Osteocyte (in vitro differentiated cells): Measurements from ENCODE around the gene TLN1. TPM values are rescaled to one million over a fixed set of nuclear protein-coding genes. Genes with fewer than 3 reads are reported as not detected.
A peak's percentile ranks its signal among the peaks of the same experiment; 100 is the strongest.

Source experiments
- DNase-seq: peaks from one replicate; pipeline ENCODE4 v3.0.0; 2021; ENCODE audit warnings: mixed read lengths; ENCODE audit not compliant: unreplicated experiment; ENCODE audit errors: extremely low spot score
- H3K27ac Mint-ChIP-seq: one replicate; pipeline ENCODE4 v1.8.0; 2021; ENCODE audit warnings: mild to moderate bottlenecking, mixed read lengths; ENCODE audit not compliant: unreplicated experiment
- H3K27me3 Mint-ChIP-seq: one replicate; pipeline ENCODE4 v1.8.0; 2021; ENCODE audit warnings: mixed read lengths; ENCODE audit not compliant: unreplicated experiment
- H3K36me3 Mint-ChIP-seq: one replicate; pipeline ENCODE4 v1.8.0; 2021; ENCODE audit warnings: mixed read lengths; ENCODE audit not compliant: unreplicated experiment
- H3K4me1 Mint-ChIP-seq: one replicate; pipeline ENCODE4 v1.8.0; 2021; ENCODE audit warnings: mixed read lengths; ENCODE audit not compliant: unreplicated experiment
- H3K4me3 Mint-ChIP-seq: one replicate; pipeline ENCODE4 v1.8.0; 2021; ENCODE audit warnings: mild to moderate bottlenecking, moderate library complexity, mixed read lengths; ENCODE audit not compliant: unreplicated experiment
- H3K9me3 Mint-ChIP-seq: one replicate; pipeline ENCODE4 v1.8.0; 2021; ENCODE audit warnings: mixed read lengths; ENCODE audit not compliant: unreplicated experiment
- CTCF ChIP-seq: fragments of 200-600 bp; sonication (generic); IDR thresholded peaks from 2 replicates; pipeline ENCODE4 v1.5.0; 2021; ENCODE audit warnings: antibody characterized with exemption, mild to moderate bottlenecking, moderate library complexity
- total RNA-seq: library from RNA; stranded (reverse); gene quantifications from 2 replicates; pipeline ENCODE4 v1.2.1, GENCODE V29; 2021

The TLN1 gene
- total RNA-seq, 1 donor from 2014 or later = 439 TPM

DNA sequence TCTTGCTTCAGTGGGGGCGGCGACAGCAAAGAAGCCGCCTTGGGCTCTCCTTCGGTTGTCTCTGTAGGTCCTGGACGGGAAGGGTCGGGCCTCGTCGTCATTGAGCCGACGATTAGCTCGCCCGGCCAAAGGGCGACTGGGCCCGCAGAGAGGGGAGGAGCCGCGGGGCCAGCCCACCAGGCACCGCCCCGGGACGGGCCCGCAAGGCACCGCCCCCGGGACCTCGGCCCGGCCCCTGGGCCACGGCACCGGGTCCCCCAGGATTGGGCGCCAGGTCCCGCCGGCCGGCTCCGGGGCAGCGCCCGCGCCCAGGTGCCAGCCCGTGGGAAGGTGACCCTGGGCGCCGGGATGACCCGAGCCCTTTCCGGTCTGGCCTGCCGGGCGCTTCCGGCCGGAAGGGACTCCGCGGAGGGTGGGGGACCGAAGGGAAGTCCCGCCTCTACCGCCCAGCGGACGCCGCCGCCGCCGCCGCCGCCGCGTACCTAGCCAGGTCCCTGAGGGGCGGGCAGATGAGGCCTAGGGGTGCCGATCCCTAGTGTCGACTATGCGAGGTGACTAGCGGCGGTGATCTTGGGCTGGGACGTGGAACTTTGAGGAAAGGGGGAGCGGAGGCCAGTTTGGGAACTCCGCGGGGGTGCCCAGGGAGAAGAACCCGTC, 17.0 kb upstream of the TLN1 start, which contains the start of the genes GBA2 and RGP1:
Gene GBA2, minus strand, starts transcription at position 371 of the 657 bp plus-strand sequence. CDS start 524 bp downstream, outside the sequence.
Gene RGP1, plus strand, starts transcription at position 430 of the 657 bp plus-strand sequence. CDS start 469 bp downstream, outside the sequence.
- Mint-ChIP-seq H3K4me1 (peaks cover 47% of the 10 kb centered on the region), H3K27me3 (no peaks in the 10 kb centered on the region), H3K27ac (peak within 1 kb of the TSS; percentile 89), H3K36me3 (peaks cover 33% of the 10 kb centered on the region), H3K4me3 (peak within 1 kb of the TSS; percentile 90), H3K9me3 (no peaks in the 10 kb centered on the region)
- DNase-seq = peak; percentile 90
- no peak for TF ChIP-seq CTCF

GRCh38 chr9:35748242-35748857, 16.4 kb upstream of the TLN1 start:
- H3K4me1 Mint-ChIP-seq = peaks cover 43% of the 10 kb centered on the region
- DNase-seq = no peak

DNA sequence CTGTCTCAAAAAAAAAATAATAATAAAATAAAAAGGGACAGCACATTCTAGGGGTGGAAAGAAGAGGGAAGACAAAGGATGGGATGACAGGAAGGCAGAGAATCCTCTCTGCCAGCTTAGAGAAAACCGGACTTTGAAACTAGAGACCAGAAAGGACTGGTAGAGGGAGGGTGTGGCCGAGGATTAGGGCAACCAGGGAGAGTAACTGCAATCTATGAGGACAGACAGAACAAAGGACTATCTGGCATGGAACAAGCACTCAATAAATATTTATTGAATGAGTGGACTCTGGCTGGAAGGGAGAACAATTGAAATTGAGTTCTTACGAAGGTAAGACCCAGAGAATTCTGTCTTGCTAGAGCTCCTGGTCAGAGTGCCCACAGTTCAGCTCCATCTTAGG, 14.6 kb upstream of the TLN1 start:
- H3K36me3 Mint-ChIP-seq = peaks cover 31% of the 10 kb centered on the region

More at GRCh38 chr9:35748242-35748857, 16.4 kb upstream of the TLN1 start:
- no peak for TF ChIP-seq CTCF
- H3K9me3 Mint-ChIP-seq = no peaks in the 10 kb centered on the region
- H3K27ac Mint-ChIP-seq = peak overlapping the region; percentile 88
- H3K27me3 Mint-ChIP-seq = no peaks in the 10 kb centered on the region
- H3K36me3 Mint-ChIP-seq = peaks cover 33% of the 10 kb centered on the region
- peak overlapping the region; percentile 90 for H3K4me3 Mint-ChIP-seq

GRCh38 chr9:35745569-35745968, 13.6 kb upstream of the TLN1 start:
- H3K36me3 Mint-ChIP-seq = peaks cover 31% of the 10 kb centered on the region
- no peak for DNase-seq
- no peaks in the 10 kb centered on the region for H3K27me3 Mint-ChIP-seq
- H3K4me3 Mint-ChIP-seq = peak overlapping the region; percentile 90
- no peak for TF ChIP-seq CTCF
- peaks cover 41% of the 10 kb centered on the region for H3K4me1 Mint-ChIP-seq
- no peak overlapping the region for H3K27ac Mint-ChIP-seq
- H3K9me3 Mint-ChIP-seq = no peaks in the 10 kb centered on the region

More for the DNA sequence above, 14.6 kb upstream of the TLN1 start:
- no peak for DNase-seq
- H3K4me1 Mint-ChIP-seq = peaks cover 41% of the 10 kb centered on the region
- H3K4me3 Mint-ChIP-seq = peak overlapping the region; percentile 90
- peak overlapping the region; percentile 45 for H3K27ac Mint-ChIP-seq
- no peaks in the 10 kb centered on the region for H3K27me3 Mint-ChIP-seq
- H3K9me3 Mint-ChIP-seq = no peaks in the 10 kb centered on the region
- TF ChIP-seq CTCF = no peak

- no peak for TF ChIP-seq CTCF
- H3K36me3 Mint-ChIP-seq = peaks cover 36% of the 10 kb centered on the region
- DNase-seq = no peak
These were observed 12.0 kb upstream of the TLN1 start for GRCh38 chr9:35743880-35744518.

More at GRCh38 chr9:35743880-35744518, 12.0 kb upstream of the TLN1 start:
- Mint-ChIP-seq H3K9me3 (no peaks in the 10 kb centered on the region), H3K4me1 (peaks cover 30% of the 10 kb centered on the region), H3K27me3 (no peaks in the 10 kb centered on the region), H3K27ac (no peak overlapping the region), H3K4me3 (no peak overlapping the region)
